HL-60/S4 (cell line): Measurements from ENCODE around the gene CXCR3.
"Not testable (repeated sequence)": the region's sequence is repeated elsewhere in the genome, so short reads cannot be mapped to it uniquely, and the experiment has no call there.

Source experiments
- in situ Hi-C: fragments of 300-500 bp; cut with MboI; formaldehyde crosslinking; loops from 2 replicates; pipeline ENCODE4 v1.14.3; 2022; ENCODE audit warnings: low sequenced_read_pairs

The CXCR3 gene

DNA sequence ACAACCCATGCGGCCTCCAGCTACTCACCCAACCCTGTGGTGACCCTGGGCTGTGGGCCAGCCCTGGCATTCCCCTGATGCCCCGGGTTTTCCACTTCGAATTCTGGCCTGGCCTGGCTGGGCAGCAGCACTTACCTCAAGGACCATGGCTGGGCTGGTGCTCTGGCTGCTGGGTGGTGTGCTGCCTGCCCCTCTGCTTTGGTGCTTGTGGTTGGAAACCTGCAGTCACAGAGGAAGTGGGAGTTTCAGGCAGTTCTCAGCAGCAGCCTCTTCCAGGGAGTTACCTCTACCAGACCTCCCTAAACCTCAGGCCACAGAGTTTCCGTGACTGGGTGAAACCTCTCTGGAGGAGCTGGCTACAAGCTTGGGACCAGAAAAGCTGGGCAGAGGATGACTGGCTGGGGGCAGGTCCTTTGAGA is at the start of gene CXCR3:
TSS of gene CXCR3 (minus strand) at position 209 of the 419 bp plus-strand sequence. CDS start at position 147, 62 bp downstream.
- in situ Hi-C loops, result no loop called here

DNA sequence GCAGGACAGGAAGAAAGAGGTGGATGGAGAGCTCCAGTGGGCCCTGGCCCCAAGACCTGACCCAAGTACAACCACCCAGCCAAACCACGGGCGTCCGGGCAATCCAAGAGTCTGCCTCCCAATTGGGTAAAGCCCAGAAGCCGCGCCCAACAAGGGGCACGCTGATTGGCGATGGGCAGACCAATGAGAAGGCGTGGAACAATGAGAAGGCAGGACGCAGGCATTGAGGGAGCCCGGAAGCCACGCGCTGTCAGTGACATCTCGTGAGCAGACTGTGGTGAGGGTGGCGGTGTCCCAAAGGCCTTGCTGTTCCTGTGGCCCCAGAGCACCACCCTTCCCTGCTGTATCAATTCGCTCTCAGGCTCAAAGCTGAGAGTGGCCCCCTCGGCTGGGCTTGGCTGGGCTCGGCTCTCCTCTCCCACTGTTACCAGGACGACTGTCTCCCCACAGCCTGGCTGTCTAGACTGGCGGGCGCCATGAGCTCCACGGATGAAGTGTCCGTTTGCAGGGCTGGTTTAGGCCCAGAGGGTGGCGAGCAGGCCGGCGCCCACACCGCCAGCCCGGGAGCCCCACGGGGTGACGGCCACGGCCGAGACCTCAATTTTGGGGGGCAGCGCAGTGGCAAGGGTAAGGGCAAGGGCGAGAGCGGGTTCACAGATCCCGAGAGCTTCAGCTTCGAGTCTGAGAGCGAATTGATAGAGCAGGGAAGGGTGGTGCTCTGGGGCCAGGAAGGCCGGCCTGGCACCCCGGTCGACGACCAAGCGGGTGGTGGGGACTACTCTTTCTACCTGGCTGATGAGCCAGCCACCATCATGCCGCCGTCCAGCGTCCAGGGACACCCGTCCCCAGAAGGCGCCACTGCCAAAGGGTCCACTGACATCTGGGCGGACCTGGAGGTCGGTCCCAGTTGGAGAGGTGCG is 49.3 kb upstream of the CXCR3 start, which contains the start of gene LOC101059915:
TSS of gene LOC101059915 (plus strand) at position 219 of the 920 bp plus-strand sequence.
- in situ Hi-C loops, result no loop called here

DNA sequence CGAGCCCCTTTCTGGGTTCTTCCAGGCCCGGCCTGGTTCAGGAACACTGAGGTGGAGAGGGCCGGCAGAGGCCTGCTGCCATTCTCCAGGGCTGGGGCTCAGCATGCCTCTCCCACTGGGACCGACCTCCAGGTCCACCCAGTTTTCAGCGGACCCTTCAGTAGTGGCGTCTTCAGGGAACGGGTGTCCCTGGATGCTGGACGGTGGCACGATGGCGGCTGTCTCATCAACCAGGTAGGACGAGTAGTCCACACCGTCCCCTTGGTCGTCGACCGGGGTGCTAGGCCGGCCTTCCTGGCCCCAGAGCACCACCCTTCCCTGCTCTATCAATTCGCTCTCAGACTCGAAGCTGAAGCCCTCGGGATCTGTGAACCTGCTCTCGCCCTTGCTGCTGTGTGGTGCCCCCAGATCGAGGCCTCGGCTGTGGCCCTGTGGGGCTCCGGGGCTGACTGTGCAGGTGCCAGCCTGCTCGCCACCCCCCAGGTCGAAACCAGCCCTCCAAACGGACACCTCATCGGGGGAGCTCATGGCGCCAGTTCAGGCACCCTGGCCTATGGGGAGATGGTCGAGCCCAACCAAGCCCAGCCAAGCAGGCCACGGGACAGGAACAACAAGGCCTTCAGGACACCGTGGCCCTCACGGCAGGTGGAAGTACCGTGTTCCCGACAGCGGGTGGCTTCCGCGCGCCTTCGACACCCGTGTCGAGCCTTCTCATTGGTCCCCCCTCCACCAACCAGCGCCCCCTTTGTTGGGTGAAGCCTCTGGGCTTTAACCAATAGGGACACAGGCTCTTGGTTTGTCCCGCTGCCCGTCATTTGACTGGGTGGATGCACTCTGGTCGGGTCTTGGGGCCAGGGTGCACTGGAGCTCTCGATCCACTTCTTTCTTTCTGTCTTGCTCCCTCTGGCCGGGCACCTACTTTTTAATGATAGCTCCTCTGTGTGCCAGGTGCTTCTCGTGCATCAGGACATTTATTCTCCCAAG is 48.2 kb upstream of the CXCR3 start:
- in situ Hi-C loops, result no loop called here

DNA sequence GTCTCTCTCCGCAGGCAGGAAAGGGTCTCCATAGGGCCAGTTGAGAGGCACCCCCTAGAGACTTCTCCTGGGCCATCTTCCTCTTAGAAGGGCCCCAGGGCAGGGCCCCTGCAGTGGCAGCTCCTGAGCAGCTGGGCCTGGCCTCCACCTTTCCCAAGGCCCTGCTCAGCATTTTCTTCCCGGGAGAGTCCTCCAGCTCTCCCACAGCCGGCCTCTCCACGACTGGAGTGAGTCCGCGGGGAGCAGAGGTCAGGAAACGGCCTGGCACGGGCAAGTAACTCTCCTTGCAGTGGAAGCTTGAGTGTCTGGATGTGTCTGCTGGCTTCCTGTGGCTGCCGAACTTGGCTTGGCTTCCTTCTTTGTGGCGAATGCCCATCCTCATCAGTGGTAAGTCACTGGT is 47.4 kb upstream of the CXCR3 start:
- in situ Hi-C loops, result no loop called here

DNA sequence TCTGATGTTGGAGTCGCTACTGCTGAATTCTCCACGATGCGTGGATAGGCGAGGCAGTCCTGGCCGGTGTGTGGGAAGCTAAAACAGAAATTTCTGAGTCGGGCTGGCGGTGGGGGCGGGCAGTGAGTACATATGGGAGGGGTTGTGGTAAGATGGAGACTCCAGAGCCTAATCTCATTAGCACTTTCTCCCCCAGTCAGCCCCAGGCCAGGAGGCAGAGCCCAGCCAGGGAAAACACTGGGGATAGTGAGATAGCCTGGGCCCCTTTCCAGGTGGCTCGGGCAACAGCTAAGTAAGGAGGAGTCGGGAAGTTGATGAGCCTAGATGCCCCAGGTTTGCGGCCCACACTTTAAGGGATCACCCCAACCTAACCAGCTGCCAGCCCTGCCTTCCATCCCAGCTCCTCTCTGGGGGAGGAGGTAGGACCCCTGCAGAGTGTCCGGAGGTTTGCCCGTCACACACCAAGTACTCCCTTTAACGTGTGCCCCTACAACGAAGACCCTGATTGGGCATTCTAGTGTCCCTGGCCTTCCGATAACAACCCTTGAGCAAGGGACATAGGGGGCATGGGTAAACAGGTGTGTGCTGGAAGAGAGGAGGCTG is 46.7 kb upstream of the CXCR3 start:
- in situ Hi-C loops, result no loop called here

- in situ Hi-C loops, result not testable (repeated sequence)
Measured at GRCh38 chrX:71664202-71664601, 45.9 kb upstream of the CXCR3 start.

GRCh38 chrX:71663238-71663637 is 44.9 kb upstream of the CXCR3 start:
- in situ Hi-C loops, result not testable (repeated sequence)

DNA sequence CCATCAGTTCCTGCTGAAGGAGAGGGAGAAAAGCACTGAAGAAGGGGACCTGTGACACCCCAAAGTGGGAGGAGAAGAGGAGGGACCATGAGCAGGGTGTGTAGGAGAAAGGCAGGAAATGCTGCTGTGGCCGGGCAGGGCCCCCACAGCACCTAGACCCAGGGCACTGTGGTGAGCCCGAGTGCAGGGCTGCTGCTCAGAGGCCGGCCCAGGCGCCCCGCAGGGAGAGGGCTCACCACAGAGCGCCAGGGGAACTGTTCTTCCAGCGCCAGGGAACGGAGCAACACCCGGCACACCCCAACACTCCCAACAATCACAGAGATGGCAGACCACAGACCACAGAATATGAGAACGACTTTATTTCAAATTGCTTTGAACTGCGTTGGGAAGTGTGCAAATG is 44.3 kb upstream of the CXCR3 start:
- in situ Hi-C loops, result not testable (repeated sequence)

DNA sequence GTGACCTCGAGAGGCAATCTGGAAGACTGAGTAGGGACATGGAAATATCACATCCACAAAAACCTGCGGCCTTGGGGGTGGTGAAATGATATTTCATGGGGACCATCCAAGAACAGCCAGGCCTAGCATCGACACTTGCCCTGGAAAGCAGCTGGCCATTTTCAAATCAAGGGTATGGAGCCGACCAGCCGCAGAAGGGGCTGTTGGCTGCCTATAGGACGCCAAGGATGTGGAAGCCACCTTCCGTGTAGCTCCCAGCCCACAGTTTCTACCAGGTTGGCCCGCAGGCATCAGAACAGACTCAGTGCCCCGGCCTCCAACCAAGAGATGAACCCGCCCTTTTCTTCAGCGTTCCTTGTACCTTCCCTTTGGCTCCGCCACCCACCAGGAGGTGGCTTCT is 43.6 kb upstream of the CXCR3 start:
- in situ Hi-C loops, result no loop called here

GRCh38 chrX:71660562-71661416 is 42.5 kb upstream of the CXCR3 start:
- in situ Hi-C loops, result no loop called here

- in situ Hi-C loops, result no loop called here
Measured at GRCh38 chrX:71659959-71660358, 41.6 kb upstream of the CXCR3 start.

- in situ Hi-C loops, result no loop called here
Measured at GRCh38 chrX:71659342-71659741, 41.0 kb upstream of the CXCR3 start.

- in situ Hi-C loops, result no loop called here
Measured at GRCh38 chrX:71657267-71657666, 39.0 kb upstream of the CXCR3 start.

- in situ Hi-C loops, result no loop called here
Measured at GRCh38 chrX:71653344-71653743, 35.0 kb upstream of the CXCR3 start.

DNA sequence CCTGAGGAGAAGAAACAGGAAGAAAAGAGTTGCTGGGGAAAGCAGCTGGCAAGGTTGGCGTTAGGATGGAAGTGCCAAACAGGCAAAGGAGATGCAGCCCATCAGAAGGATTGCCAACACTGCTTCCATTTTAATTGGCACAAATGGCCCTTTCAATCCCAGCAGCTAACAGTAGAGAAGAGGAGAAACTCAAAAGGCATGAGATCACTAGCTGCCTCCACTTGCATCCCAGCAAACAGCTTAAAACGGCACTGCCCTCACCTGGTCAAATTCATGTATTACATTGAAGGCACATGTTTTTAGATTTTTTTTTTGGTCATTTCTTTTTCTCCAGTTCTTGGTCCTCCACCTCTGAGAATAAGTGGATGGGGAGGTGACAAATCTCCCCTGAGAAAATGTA is 34.1 kb upstream of the CXCR3 start:
- in situ Hi-C loops, result no loop called here

- in situ Hi-C loops, result no loop called here
Measured at GRCh38 chrX:71650333-71650969, 32.1 kb upstream of the CXCR3 start.

GRCh38 chrX:71644406-71644805 is 26.1 kb upstream of the CXCR3 start:
- in situ Hi-C loops, result not testable (repeated sequence)

DNA sequence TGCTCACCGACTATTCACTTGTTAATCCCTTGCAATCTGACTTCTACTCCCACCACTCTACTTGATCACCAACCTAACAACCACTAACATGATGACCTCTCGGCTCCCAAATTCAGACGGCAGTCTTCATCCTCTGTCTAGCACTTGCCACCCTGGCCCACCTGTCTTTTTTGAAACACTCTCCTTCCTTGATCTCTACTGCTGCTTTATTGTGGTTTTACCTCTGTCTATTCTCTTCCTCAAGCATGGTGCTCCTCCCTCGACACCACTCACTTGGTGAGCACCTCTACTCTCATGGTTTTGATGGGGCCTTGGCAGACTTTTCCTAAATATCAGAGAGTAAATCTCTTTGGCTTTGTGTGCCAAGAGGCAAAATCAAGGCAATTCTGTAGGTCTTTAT is 21.7 kb upstream of the CXCR3 start:
- in situ Hi-C loops, result no loop called here

DNA sequence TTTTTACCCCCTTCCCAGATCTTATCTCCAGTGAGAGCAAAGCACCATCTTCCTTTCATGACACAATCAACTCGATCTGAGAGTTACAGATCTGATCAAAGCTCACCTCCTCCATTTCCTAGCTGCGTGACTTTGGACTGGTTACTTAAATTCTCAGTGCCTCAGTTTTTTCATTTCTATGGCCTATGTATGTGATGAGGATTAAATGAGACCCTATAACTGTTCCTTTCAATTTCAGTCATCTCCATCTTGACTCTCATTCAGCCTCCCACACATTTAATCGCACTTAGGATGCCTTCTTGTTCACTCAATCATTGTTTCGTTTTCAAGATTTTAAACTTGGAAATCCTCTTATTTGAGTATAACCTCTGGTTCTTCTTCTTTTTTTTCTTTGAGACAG is 20.1 kb upstream of the CXCR3 start:
- in situ Hi-C loops, result no loop called here

DNA sequence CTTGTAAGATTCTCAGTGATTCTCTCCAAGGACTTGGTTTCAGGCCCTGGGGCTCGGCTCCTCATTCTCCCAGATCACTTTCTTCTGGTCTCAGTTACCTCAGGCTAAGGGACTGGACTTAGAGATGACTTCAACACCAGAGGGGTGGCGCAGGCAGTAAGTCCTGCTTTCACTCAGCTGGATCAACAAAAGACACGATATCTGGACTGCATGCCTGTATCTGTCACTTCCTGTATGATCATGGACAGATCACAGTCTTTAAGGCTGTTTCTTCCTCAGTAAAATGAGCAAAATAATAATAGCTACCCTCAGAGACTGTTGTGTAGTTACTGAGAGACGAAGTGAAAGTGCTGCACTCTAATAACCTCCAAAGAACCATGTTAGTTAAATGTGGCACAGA is 19.5 kb upstream of the CXCR3 start:
- in situ Hi-C loops, result no loop called here
